ENCODE results near the gene NR1H2. TPM values are rescaled to one million over a fixed set of nuclear protein-coding genes. Genes with fewer than 3 reads are reported as not detected.

The NR1H2 gene
- polyA plus RNA-seq, 10 donors = 14.8 to 24.6 (median 18.7) TPM

DNA sequence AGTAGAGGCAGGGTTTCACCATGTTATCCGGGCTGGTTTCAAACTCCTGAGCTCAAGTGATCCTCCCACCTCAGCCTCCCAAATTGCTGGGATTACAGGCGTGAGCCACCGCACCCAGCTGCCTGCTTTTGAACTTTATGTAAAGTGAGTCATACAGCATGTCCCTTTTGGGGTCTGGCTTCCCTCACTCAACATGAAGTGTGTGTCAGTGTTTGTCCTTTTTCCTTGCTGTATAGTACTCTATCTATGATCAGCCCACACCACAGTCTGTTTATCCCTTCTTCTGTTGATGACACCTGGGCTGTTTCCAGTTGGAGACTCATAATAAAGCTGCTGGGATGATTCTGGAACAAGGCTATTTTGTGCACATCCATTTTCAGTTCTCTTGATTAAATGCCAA lies 44.6 kb downstream of the NR1H2 start:
- DNase-seq = no peak

DNA sequence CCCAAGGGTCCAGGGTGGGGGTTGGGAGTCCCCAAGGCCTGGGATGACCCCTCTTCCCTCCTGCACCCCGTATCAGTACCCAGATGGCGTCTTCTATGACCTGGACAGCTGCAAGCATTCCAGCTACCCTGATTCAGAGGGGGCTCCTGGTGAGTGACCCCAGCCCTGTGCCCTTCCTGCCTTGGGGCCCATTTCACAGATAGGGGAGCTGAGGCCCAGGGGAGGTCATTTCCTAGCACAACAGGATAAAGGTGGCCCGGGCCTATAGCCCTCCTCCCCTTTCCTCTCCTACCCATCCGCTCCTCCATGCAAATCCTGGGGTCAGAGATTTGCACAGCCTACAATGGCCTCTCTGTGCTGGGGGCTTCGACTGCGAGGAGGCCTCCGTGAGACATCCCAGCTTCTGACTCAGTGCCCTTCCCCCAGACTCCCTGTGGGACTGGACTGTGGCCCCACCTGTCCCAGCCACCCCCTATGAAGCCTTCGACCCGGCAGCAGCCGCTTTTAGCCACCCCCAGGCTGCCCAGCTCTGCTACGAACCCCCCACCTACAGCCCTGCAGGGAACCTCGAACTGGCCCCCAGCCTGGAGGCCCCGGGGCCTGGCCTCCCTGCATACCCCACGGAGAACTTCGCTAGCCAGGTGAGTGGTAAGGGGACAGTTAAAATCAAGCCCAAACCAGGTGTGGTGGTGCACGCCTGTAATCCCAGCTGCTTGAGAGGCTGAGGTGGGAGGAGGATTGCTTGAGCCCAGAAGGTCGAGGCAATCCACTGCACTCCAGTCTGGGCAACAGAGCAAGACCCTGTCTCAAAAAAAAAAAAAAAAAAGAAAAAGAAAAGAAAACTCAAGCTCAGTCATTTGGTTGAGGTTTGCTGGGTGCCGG lies 46.4 kb downstream of the NR1H2 start:
- DNase-seq = no peak

GRCh38 chr19:50423279-50424113 lies 47.2 kb downstream of the NR1H2 start:
- no peak for DNase-seq

DNA sequence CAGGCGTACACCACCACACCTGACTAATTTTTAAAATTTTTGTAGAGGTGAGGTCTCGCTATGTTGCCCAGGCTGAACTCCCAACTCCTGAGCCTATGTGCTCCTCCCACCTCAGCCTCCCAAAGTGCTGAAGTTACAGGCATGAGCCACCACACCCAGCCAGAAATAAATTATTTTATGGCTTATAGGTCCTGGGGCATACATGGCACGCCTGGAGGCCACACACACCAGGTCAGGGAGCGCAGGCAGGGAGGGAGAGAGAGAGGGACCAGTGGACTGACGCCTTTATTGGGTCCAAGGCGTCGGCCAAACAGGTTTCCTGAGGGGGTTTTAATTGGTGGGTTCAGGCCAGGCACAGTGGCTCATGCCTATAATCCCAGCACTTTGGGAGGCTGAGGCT lies 49.3 kb downstream of the NR1H2 start:
- DNase-seq = no peak

- DNase-seq = no peak
Measured at GRCh38 chr19:50427318-50427925, 51.2 kb downstream of the NR1H2 start.

GRCh38 chr19:50427997-50428425 lies 51.8 kb downstream of the NR1H2 start:
- peak; percentile 65 to 95 (median 86) for DNase-seq

DNA sequence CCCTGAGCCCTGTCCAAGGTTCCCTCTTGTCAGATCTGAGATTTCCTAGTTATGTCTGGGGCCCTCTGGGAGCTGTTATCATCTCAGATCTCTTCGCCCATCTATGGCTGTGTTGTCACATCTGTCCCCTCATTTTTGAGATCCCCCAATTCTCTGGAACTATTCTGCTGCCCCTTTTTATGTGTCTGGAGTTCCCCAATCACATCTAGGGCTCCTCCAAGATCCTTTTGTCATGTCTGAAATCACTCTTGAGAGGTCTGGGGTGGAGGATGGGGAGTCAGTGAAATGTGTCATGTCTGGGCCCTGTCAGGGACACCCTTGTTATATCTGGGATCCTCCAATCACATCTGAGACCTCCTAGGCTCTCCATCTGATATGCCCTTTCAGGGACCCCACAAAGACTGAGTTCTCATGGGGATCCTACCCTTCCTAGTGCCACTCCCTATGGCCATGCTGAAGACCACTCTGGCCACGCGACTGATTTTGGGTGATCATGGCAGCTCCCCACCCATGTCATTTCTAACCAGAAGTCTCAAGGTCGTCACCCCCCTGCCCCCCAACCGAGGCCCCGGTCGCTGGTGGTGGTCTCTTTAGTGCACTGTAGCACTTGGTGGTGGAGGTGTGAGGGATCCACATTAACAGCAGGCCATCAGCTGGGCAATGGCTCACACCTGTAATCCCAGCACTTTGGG lies 52.7 kb downstream of the NR1H2 start:
- DNase-seq = no peak

- DNase-seq = no peak
Measured at GRCh38 chr19:50430888-50431342, 54.7 kb downstream of the NR1H2 start.

GRCh38 chr19:50431343-50432220 lies 55.3 kb downstream of the NR1H2 start:
- peak; percentile 80 to 95 (median 91) for DNase-seq

DNA sequence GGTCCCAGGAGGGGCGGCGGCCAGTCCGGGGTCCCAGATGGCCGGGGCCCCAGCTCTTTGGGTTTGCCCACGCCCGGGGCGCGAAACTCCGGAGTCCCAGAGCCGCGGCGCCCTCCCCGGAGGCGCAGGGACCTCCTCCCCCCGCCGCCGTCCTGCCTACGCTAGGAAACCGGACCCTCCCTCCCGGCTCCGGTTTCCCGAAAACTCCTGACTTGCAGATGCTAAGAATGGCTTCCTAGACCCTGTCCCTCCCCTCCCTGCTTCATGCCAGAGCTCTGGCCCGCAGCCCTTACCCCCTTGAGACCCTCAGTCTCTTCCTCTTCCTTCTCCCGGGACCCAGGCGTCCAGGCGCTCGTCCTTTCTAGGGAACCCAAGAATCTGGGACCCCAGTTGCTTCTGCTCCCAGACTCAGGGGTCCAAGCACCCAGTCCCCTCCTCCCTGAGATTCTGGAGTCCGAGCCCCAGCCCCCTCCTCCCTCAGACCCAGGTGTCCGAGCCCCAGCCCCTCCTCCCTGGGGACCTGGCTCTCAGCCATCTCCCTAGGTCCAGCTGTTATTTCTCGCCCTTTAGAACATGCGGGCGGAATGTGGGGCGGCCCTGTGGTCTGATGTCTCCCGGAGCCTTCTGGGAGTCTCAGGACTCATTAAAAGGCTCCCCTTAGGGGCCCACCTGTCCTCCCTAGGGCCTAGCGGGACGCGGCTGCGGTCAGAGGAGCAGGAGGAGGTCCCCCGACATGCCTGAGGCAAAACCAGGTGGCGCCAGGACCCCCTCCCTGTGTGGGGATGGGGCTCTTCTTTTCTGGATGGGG lies 56.2 kb downstream of the NR1H2 start, which contains the start of gene MYBPC2:
MYBPC2 (plus strand) TSS at position 672 of the 808 bp plus-strand sequence; CDS start at position 734, 62 bp downstream.
- DNase-seq = peak; percentile 54 to 80 (median 64)

Other genes with a start within 250 kb of the NR1H2 start
- gene IZUMO2, start 213.2 kb upstream of the NR1H2 start, polyA plus RNA-seq (ENCODE audit: insufficient read length in 10 of 10) = not detected
- gene MYH14, start 172.8 kb upstream of the NR1H2 start, polyA plus RNA-seq (ENCODE audit: insufficient read length in 10 of 10) = 10 to 100 TPM; 20.0 to 42.5 (median 33.8) TPM
- 1 to 10 TPM in 9 of 10 donors, under 1 TPM in 1; 0.98 to 1.7 (median 1.2) TPM for gene KCNC3, start 47.1 kb upstream of the NR1H2 start, polyA plus RNA-seq (ENCODE audit: insufficient read length in 10 of 10)
- gene NAPSA, start 10.8 kb upstream of the NR1H2 start, polyA plus RNA-seq (ENCODE audit: insufficient read length in 10 of 10) = 1 to 10 TPM in 3 of 10 donors, under 1 TPM in 7; 0.27 to 1.9 (median 0.60) TPM
- gene POLD1, start 7.9 kb downstream of the NR1H2 start, polyA plus RNA-seq (ENCODE audit: insufficient read length in 10 of 10) = 10 to 100 TPM; 13.8 to 25.0 (median 17.2) TPM
- 1 to 10 TPM in 1 of 10 donors, under 1 TPM in 9; 0.18 to 1.4 (median 0.60) TPM for gene SPIB, start 42.5 kb downstream of the NR1H2 start, polyA plus RNA-seq (ENCODE audit: insufficient read length in 10 of 10)
- 100 to 1,000 TPM in 1 of 10 donors, 10 to 100 TPM in 9; 25.1 to 132 (median 42.4) TPM for gene MYBPC2, start 56.4 kb downstream of the NR1H2 start, polyA plus RNA-seq (ENCODE audit: insufficient read length in 10 of 10)
- 100 to 1,000 TPM in 3 of 10 donors, 10 to 100 TPM in 7; 64.7 to 133 (median 91.9) TPM for gene EMC10, start 100.0 kb downstream of the NR1H2 start, polyA plus RNA-seq (ENCODE audit: insufficient read length in 10 of 10)
- 1 to 10 TPM; 3.4 to 6.1 (median 4.3) TPM for gene GARIN5A, start 100.4 kb downstream of the NR1H2 start, polyA plus RNA-seq (ENCODE audit: insufficient read length in 10 of 10)
- gene JOSD2, start 134.7 kb downstream of the NR1H2 start, polyA plus RNA-seq (ENCODE audit: insufficient read length in 10 of 10) = 10 to 100 TPM; 14.5 to 30.5 (median 19.1) TPM
- 1 to 10 TPM in 1 of 10 donors, under 1 TPM in 8, not detected in 1; 0.32 to 2.0 (median 0.52) TPM for gene ASPDH, start 137.5 kb downstream of the NR1H2 start, polyA plus RNA-seq (ENCODE audit: insufficient read length in 10 of 10)
- 10 to 100 TPM in 4 of 10 donors, 1 to 10 TPM in 6; 5.8 to 12.1 (median 9.0) TPM for gene LRRC4B, start 192.0 kb downstream of the NR1H2 start, polyA plus RNA-seq (ENCODE audit: insufficient read length in 10 of 10)